ENCODE results near the gene PDGFD.

Gene PDGFD

GRCh38 chr11:103958475-103959215 is 205.3 kb downstream of the PDGFD start:
- Histone ChIP-seq H3K4me1 (ENCODE audit: control insufficient read depth, insufficient read depth, low read length) (no peaks in the 10 kb centered on the region), H3K27ac (ENCODE audit: low read depth, low read length) (no peak overlapping the region), H3K9me3 (ENCODE audit: control insufficient read depth, insufficient read depth, low read length) (no peaks in the 10 kb centered on the region), H3K36me3 (ENCODE audit: control insufficient read depth, insufficient read depth, low read length) (no peaks in the 10 kb centered on the region), H3K9ac (ENCODE audit: low read depth, low read length) (no peak overlapping the region), H3K4me3 (ENCODE audit: low read depth, low read length) (no peak overlapping the region), H3K27me3 (ENCODE audit: control insufficient read depth, insufficient read depth, low read length) (no peaks in the 10 kb centered on the region)

GRCh38 chr11:103953797-103954486 is 210.0 kb downstream of the PDGFD start:
- Histone ChIP-seq H3K27me3 (ENCODE audit: control insufficient read depth, insufficient read depth, low read length) (no peaks in the 10 kb centered on the region), H3K4me1 (ENCODE audit: control insufficient read depth, insufficient read depth, low read length) (no peaks in the 10 kb centered on the region), H3K9ac (ENCODE audit: low read depth, low read length) (no peak overlapping the region), H3K36me3 (ENCODE audit: control insufficient read depth, insufficient read depth, low read length) (no peaks in the 10 kb centered on the region), H3K27ac (ENCODE audit: low read depth, low read length) (no peak overlapping the region), H3K9me3 (ENCODE audit: control insufficient read depth, insufficient read depth, low read length) (no peaks in the 10 kb centered on the region), H3K4me3 (ENCODE audit: low read depth, low read length) (no peak overlapping the region)

- H3K4me3 ChIP-seq (ENCODE audit: low read depth, low read length), result no peak overlapping the region
- H3K9me3 ChIP-seq (ENCODE audit: control insufficient read depth, insufficient read depth, low read length), result no peaks in the 10 kb centered on the region
- H3K4me1 ChIP-seq (ENCODE audit: control insufficient read depth, insufficient read depth, low read length), result no peaks in the 10 kb centered on the region
- H3K27ac ChIP-seq (ENCODE audit: low read depth, low read length), result no peak overlapping the region
- H3K27me3 ChIP-seq (ENCODE audit: control insufficient read depth, insufficient read depth, low read length), result no peaks in the 10 kb centered on the region
- H3K36me3 ChIP-seq (ENCODE audit: control insufficient read depth, insufficient read depth, low read length), result no peaks in the 10 kb centered on the region
- no peak overlapping the region for H3K9ac ChIP-seq (ENCODE audit: low read depth, low read length)
These were observed 214.2 kb downstream of the PDGFD start for GRCh38 chr11:103949781-103950180.

- H3K4me3 ChIP-seq (ENCODE audit: low read depth, low read length), result no peak overlapping the region
- no peaks in the 10 kb centered on the region for H3K4me1 ChIP-seq (ENCODE audit: control insufficient read depth, insufficient read depth, low read length)
- no peak overlapping the region for H3K27ac ChIP-seq (ENCODE audit: low read depth, low read length)
These were observed 215.7 kb downstream of the PDGFD start for GRCh38 chr11:103948187-103948763.

DNA sequence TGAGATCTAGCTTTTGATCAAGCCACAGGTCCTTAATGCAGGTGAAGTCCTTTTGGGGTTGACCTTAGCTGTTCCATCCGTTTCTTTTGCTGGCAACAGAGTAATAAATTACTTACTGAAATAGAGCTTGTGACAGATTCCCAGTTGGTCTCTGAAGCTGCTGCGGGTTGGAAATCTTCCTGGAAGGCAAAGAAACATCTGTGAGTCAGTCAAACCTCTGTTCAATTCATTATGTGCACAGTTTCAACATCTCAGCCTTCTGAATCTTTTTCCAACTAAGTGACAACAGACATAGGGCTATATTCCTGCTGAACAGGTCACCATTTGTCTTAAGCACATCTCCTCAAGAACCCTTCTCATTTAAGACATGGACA is 216.4 kb downstream of the PDGFD start:
- Histone ChIP-seq H3K27ac (ENCODE audit: low read depth, low read length) (no peak overlapping the region), H3K36me3 (ENCODE audit: control insufficient read depth, insufficient read depth, low read length) (no peaks in the 10 kb centered on the region), H3K9me3 (ENCODE audit: control insufficient read depth, insufficient read depth, low read length) (no peaks in the 10 kb centered on the region), H3K4me3 (ENCODE audit: low read depth, low read length) (no peak overlapping the region), H3K4me1 (ENCODE audit: control insufficient read depth, insufficient read depth, low read length) (no peaks in the 10 kb centered on the region), H3K27me3 (ENCODE audit: control insufficient read depth, insufficient read depth, low read length) (no peaks in the 10 kb centered on the region), H3K9ac (ENCODE audit: low read depth, low read length) (no peak overlapping the region)

More at GRCh38 chr11:103948187-103948763, 215.7 kb downstream of the PDGFD start:
- Histone ChIP-seq H3K9me3 (ENCODE audit: control insufficient read depth, insufficient read depth, low read length) (no peaks in the 10 kb centered on the region), H3K36me3 (ENCODE audit: control insufficient read depth, insufficient read depth, low read length) (no peaks in the 10 kb centered on the region), H3K9ac (ENCODE audit: low read depth, low read length) (no peak overlapping the region), H3K27me3 (ENCODE audit: control insufficient read depth, insufficient read depth, low read length) (no peaks in the 10 kb centered on the region)

DNA sequence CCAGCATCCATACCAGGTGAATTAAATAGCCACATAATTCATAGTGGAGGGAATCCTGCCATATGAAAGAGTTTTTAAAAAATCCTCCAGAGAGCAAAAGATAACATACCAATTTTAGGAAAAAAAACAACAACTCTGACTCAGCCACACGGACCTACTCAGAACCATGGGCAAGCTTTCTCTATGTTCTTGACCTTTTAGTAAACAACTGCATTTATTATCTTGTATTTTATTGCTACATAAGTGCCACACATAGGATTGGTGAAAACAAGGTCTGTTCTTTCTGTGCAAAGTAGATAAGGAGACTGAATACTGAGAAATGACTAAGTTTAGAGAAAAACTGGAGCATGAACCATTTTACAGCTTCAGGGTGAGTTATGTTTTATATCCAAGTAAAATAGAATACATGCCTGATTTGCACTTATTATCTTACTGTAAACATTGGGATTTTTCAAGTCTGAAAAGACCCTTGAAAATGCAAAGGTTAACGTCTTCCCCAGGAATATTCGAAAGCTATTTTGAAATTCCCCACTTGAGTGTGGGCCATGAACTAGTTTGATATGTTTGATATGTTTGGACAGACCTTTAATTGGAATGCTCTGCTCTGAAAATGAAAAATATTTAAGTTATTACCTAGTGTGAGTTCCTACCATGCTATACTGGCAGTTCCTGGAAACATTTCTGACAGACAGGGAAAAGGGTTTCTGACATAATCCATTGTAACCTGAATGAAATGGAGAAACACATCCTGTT is 217.0 kb downstream of the PDGFD start:
- H3K4me3 ChIP-seq (ENCODE audit: low read depth, low read length), result no peak overlapping the region
- no peak overlapping the region for H3K9ac ChIP-seq (ENCODE audit: low read depth, low read length)
- H3K9me3 ChIP-seq (ENCODE audit: control insufficient read depth, insufficient read depth, low read length), result no peaks in the 10 kb centered on the region
- H3K27me3 ChIP-seq (ENCODE audit: control insufficient read depth, insufficient read depth, low read length), result no peaks in the 10 kb centered on the region
- H3K27ac ChIP-seq (ENCODE audit: low read depth, low read length), result no peak overlapping the region
- H3K4me1 ChIP-seq (ENCODE audit: control insufficient read depth, insufficient read depth, low read length), result no peaks in the 10 kb centered on the region
- no peaks in the 10 kb centered on the region for H3K36me3 ChIP-seq (ENCODE audit: control insufficient read depth, insufficient read depth, low read length)

DNA sequence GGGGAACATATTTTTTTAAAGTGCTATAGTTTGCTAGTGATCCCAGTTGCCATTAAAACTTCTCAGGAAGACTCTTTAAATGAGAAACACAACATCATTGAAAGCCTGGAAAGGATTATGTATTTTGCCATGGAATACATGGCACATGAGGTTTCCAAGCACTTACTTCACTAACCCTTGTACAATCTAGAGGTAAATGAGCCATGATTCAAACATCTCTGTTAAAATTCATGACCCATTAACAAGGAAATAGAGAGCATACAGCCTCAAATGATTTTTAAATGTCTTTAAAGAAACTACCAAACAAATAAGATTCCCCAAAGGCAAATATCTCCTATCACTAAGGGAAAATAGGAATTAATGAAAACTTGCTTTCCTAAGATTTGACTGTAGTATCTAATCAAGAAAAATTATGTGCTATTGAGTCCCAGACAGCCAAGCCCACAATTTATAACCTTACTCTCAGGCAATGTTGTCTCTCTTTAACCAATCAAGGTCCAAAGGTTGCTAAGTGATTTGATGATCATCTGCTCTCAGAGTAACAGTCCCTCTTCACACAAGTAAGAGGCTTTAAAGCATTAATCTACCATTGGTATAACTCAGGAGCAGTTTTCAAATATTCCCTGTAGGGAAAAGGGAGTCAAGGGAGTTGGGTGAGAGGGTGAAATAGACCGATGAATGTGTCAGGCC is 219.6 kb downstream of the PDGFD start:
- H3K27me3 ChIP-seq (ENCODE audit: control insufficient read depth, insufficient read depth, low read length), result no peaks in the 10 kb centered on the region
- H3K9me3 ChIP-seq (ENCODE audit: control insufficient read depth, insufficient read depth, low read length), result no peaks in the 10 kb centered on the region
- no peaks in the 10 kb centered on the region for H3K4me1 ChIP-seq (ENCODE audit: control insufficient read depth, insufficient read depth, low read length)
- no peak overlapping the region for H3K4me3 ChIP-seq (ENCODE audit: low read depth, low read length)
- H3K36me3 ChIP-seq (ENCODE audit: control insufficient read depth, insufficient read depth, low read length), result no peaks in the 10 kb centered on the region
- H3K9ac ChIP-seq (ENCODE audit: low read depth, low read length), result no peak overlapping the region
- no peak overlapping the region for H3K27ac ChIP-seq (ENCODE audit: low read depth, low read length)

GRCh38 chr11:103942646-103943045 is 221.3 kb downstream of the PDGFD start:
- no peaks in the 10 kb centered on the region for H3K9me3 ChIP-seq (ENCODE audit: control insufficient read depth, insufficient read depth, low read length)
- no peak overlapping the region for H3K9ac ChIP-seq (ENCODE audit: low read depth, low read length)
- no peak overlapping the region for H3K4me3 ChIP-seq (ENCODE audit: low read depth, low read length)
- H3K27ac ChIP-seq (ENCODE audit: low read depth, low read length), result no peak overlapping the region
- no peaks in the 10 kb centered on the region for H3K4me1 ChIP-seq (ENCODE audit: control insufficient read depth, insufficient read depth, low read length)
- no peaks in the 10 kb centered on the region for H3K27me3 ChIP-seq (ENCODE audit: control insufficient read depth, insufficient read depth, low read length)
- H3K36me3 ChIP-seq (ENCODE audit: control insufficient read depth, insufficient read depth, low read length), result no peaks in the 10 kb centered on the region

- Histone ChIP-seq H3K9ac (ENCODE audit: low read depth, low read length) (no peak overlapping the region), H3K27ac (ENCODE audit: low read depth, low read length) (no peak overlapping the region), H3K9me3 (ENCODE audit: control insufficient read depth, insufficient read depth, low read length) (no peaks in the 10 kb centered on the region), H3K27me3 (ENCODE audit: control insufficient read depth, insufficient read depth, low read length) (no peaks in the 10 kb centered on the region), H3K4me1 (ENCODE audit: control insufficient read depth, insufficient read depth, low read length) (no peaks in the 10 kb centered on the region), H3K4me3 (ENCODE audit: low read depth, low read length) (no peak overlapping the region), H3K36me3 (ENCODE audit: control insufficient read depth, insufficient read depth, low read length) (no peaks in the 10 kb centered on the region)
These were observed 223.4 kb downstream of the PDGFD start for GRCh38 chr11:103940551-103940950.

DNA sequence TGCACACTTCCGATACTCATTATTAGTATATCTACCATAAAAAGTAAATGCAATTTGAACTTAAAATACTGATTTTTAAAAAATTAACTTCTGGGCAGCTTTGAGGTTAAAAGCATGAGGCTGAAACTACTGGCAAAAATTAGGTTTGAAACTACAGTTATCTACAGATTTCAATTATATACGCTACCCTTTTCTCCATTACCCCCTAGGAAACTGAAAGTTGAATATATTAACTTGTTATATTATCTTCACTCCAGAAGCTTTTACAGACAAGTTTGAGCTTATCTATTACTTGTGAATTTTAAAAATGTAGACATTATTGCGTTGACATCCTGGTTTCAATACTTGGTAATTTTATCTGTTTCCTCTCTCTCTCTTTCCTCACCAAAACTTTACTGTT is 224.3 kb downstream of the PDGFD start:
- no peak overlapping the region for H3K27ac ChIP-seq (ENCODE audit: low read depth, low read length)
- no peaks in the 10 kb centered on the region for H3K9me3 ChIP-seq (ENCODE audit: control insufficient read depth, insufficient read depth, low read length)
- no peak overlapping the region for H3K9ac ChIP-seq (ENCODE audit: low read depth, low read length)
- no peaks in the 10 kb centered on the region for H3K27me3 ChIP-seq (ENCODE audit: control insufficient read depth, insufficient read depth, low read length)
- H3K4me3 ChIP-seq (ENCODE audit: low read depth, low read length), result no peak overlapping the region
- no peaks in the 10 kb centered on the region for H3K36me3 ChIP-seq (ENCODE audit: control insufficient read depth, insufficient read depth, low read length)
- no peaks in the 10 kb centered on the region for H3K4me1 ChIP-seq (ENCODE audit: control insufficient read depth, insufficient read depth, low read length)
